ENCODE measurements around the gene RBM44.

The RBM44 gene

DNA sequence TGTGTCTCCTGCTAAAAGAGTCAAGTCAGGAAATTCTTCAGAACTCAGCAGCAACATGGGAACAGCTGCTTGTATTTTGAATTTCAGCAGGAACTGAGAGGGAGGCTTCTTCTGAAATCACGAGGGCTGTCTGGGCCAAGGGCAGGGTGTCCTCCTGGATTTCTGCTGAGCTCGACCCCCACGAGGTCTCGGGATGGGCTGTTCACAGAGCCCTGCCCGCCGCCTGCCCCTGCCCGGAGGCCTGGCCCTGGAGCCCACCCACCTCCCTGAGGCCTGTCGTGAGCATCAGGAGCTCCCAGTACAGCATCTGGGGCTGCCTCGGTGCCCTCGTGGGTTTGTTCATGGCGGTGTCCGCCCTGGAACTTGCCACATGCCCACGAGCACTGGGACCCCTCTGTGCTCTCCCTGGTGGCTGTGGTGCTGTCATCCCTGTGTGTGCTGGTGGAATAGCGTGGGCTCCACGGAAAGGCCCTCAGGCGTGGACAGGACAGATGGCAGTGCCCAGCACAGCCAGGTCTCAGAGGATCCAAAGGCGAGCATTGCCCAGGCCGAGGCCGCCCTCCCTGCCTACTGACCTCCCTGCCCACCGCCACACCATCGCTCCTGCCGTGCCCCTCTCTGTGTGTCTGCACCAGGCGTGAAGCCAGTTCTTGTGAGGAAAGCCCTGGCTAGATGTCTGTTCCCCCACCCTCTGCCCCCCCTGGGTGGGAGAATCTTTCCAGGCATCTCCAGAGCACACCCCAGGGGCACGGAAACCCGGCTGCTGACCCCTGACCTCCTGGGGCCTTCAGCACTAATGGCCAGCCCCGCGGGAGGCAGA lies 86.7 kb downstream of the RBM44 start:
- DNase-seq (ENCODE audit: low read depth in 3 of 3) = no peak

DNA sequence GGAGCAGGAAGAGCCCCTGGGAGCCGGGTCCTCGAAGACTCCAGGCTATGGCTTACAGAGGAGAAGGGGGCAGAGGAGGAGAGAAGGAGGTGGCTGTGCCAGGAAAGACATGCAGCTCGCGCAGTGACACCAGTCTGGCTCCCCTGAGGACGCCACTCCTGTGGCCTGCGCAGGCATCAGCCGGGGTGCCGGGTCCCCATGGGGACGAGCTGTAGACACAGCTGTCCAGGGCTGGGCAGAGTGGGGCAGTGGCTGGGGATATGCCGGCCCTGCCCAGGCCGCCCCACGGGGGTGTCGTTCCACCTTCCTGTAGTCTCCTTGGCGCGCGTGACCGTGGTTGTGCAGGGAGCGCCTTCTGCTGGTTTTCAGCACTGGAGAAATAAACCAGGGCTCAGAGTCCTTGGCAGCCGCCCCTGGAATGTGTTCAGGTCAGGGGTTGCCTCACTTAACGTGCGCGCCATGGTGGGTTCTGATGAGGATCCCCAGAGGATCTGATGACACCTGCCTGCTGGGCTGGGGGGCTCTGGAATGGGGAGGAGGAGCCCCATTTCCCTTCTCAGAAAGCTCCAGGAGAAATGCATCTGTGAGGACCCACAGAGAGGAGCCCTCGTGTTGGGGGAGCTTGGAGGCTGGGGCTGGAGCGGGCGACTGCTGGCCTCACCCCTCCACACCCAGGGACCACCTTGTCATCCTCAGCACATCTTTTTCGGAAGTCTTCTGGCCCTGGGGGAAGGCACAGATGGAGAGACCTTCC lies 87.5 kb downstream of the RBM44 start:
- no peak for DNase-seq (ENCODE audit: low read depth in 3 of 3)

DNA sequence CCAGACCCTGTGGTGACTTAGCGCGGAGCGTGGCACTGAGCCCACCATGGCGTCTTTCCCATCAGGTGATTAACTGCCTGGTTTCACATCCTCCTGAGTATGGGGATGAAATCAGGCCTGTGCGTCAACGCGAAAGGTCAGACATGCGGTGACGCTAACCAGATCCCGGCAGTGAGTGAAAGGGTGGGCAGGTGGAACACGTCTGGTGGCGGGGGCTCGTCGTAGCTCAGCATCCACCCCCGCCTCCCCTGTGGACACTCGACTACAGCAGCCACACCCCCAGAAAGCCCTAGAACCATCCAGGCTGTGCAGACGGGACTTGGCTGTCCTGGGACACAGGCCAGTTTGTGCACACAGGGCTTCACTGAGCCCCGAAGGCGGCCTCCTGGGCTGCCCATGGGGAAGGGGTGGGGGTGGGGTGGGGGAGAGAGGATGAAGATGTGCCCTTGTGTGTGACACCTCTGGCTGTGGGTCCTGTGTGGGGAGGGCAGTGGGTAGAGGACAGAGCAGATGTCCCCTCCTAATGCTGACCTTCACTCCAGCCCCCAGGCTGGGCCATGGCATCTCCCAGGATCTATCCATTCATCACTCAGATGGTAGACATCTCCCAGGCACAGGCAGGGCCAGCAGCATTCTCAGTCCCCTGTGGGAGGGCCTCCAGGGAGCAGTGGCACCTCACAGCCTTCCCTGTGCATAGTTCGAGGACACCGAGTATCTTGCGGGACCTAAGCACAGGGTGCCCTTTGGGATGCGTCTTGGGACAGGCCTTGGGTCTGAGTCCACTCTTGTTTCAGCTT lies 88.3 kb downstream of the RBM44 start:
- DNase-seq (ENCODE audit: low read depth in 3 of 3) = no peak

DNA sequence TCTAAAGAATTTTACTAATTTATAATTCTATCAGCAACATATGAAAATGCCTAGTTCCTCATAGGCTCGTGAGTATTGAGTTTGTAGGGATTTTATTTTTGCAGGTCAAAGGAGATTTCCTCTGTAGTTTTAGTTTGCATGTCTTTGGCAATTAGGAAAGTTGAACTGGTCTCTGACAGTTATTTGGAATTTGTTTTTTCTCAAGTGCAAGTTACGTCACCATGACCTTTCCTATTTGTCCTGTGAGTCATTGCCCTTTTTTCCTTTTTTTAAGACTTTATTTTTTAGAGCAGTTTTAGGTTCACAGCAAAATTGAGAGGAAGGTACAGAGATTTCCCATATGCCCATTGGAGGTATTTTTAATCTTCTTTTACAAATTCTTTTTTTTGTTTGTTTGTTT lies 89.8 kb downstream of the RBM44 start:
- no peak for DNase-seq (ENCODE audit: low read depth in 3 of 3)

DNA sequence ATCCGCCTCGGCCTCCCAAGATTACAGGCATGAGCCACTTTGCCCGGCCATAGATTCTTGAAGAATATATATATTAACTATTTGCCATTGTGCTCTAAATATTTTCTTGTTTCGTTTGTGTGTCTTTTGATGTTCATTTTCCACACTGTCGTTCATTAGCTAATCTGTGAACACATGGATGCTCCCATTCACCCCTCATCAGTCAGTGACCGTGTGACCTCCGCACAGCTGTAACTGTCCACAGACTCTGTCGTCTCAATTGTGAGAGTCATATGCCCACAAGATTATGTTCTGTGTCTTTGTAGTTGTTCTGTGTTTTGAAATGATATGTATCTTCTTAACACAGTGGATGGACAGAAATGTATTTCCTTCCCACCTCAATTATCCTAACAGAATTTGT lies 90.4 kb downstream of the RBM44 start:
- no peak for DNase-seq (ENCODE audit: low read depth in 3 of 3)

DNA sequence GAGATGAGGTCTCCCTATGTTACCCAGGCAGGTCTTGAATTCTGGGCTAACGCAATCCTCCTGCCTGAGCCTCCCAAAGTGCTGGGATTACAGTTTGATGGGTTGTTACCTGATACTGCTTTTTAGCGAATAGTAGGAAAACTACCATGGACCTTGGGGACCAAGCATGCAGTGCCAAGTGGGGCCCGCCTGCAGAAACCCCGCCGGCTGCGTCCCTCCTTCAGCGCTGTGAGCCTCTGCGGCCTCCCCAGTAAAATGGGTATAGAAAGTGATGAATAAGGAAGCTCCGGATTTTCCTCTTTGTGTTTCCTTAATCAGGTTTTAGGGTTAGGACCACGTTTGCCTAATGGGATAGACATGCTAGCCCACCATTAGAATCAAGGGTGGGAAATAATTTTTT lies 91.2 kb downstream of the RBM44 start:
- DNase-seq (ENCODE audit: low read depth in 3 of 3) = no peak
